K562 (cell line): ENCODE results near the gene ARHGEF12. TPM values are rescaled to one million over a fixed set of nuclear protein-coding genes. Genes with fewer than 3 reads are reported as not detected.

Experiments used
- ATAC-seq: fragments of 200-7000 bp; cut with Tn5 transposase; 3 replicates; pipeline ENCODE4 v1.9.1; 2020; ENCODE audit warnings: moderate library complexity
- BruUV-seq: library from RNA; stranded (reverse); fragments of 400-500 nt; replicated peaks from 2 replicates; lab custom pipeline; 2021; lab: Mats Ljungman, UMichigan
- CTCF ChIA-PET: fragments of 300-600 bp; formaldehyde crosslinking; extraction: SDS; loops from one replicate; lab custom pipeline; 2021; ENCODE audit warnings: low intra/inter-chr PET ratio; lab: Yijun Ruan, JAX
- POLR2A ChIA-PET: fragments of 300-600, 350-650 bp; sonication (Branson Sonifier 250); formaldehyde crosslinking; extraction: SDS; loops from one replicate; lab custom pipeline; 2021; ENCODE audit warnings: antibody characterized with exemption, inconsistent platforms; lab: Yijun Ruan, JAX
- DNase-seq, 4 experiments: peaks; one replicate each; pipeline versions ENCODE4 v3.0.0 to v3.0.0-alpha.2; 2011 to 2018; ENCODE audit warnings: low spot score in 3 of 4, mixed read lengths in 3 of 4; ENCODE audit errors: extremely low read depth in 1 of 4
- FAIRE-seq: peaks from 2 replicates; lab custom pipeline; 2011; peaks lifted over from hg19 to GRCh38; lab: Jason Lieb, UNC
- H2AFZ ChIP-seq: 2 replicates; pipeline ENCODE4 v1.6.0; 2011; ENCODE audit warnings: low read depth, low read length, control low read depth, inconsistent platforms
- H3K27ac ChIP-seq: fragments of 200-600 bp; 3 replicates; pipeline ENCODE4 v1.8.0; 2011; ENCODE audit warnings: low read depth, mild to moderate bottlenecking, control low read depth, inconsistent platforms, low read length, moderate library complexity, mixed read lengths; ENCODE audit errors: extremely low read depth
- H3K27me3 ChIP-seq, 2 experiments: fragments of 300-600 bp in 1 of 2; 2 replicates in 1 of 2; 3 replicates in 1 of 2; pipeline versions ENCODE4 v1.6.0 to v1.8.0; 2011; ENCODE audit warnings: inconsistent platforms in 2 of 2, low read length in 2 of 2, mild to moderate bottlenecking in 1 of 2, mixed read lengths in 1 of 2, moderate library complexity in 1 of 2; ENCODE audit not compliant: control insufficient read depth in 2 of 2, insufficient read depth in 2 of 2
- H3K36me3 ChIP-seq: fragments of 300-600 bp; 3 replicates; pipeline ENCODE4 v1.8.0; 2011; ENCODE audit warnings: mild to moderate bottlenecking, low read length, inconsistent platforms; ENCODE audit not compliant: control insufficient read depth, insufficient read depth
- H3K4me1 ChIP-seq, 2 experiments: fragments of 200-600 bp in 1 of 2; replicated peaks in 1 of 2; 2 replicates in 1 of 2; 3 replicates in 1 of 2; pipeline versions ENCODE4 v1.5.1 to v1.8.0; 2011; ENCODE audit warnings: inconsistent platforms in 2 of 2, low read length in 2 of 2, mild to moderate bottlenecking in 1 of 2, mixed read lengths in 1 of 2, moderate library complexity in 1 of 2; ENCODE audit not compliant: control insufficient read depth in 2 of 2, insufficient read depth in 2 of 2
- H3K4me2 ChIP-seq: 2 replicates; pipeline ENCODE4 v1.6.1; 2011; ENCODE audit warnings: low read length, control low read depth, inconsistent platforms, mixed read lengths; ENCODE audit not compliant: insufficient read depth
- H3K4me3 ChIP-seq: fragments of 200-600 bp; sonication (generic), shearing (Covaris generic); 2 replicates; pipeline ENCODE4 v1.5.1; 2016; ENCODE audit warnings: control low read depth, inconsistent platforms
- H3K79me2 ChIP-seq: fragments of 200-600 bp; 3 replicates; pipeline ENCODE4 v1.8.0; 2011; ENCODE audit warnings: low read length, inconsistent platforms; ENCODE audit not compliant: control insufficient read depth, insufficient read depth
- H3K9ac ChIP-seq, 2 experiments: 2 replicates each; pipeline versions ENCODE4 v1.6.0 to v1.6.1; 2011; ENCODE audit warnings: low read depth in 2 of 2, low read length in 2 of 2, control low read depth in 1 of 2, inconsistent platforms in 1 of 2, mild to moderate bottlenecking in 1 of 2, mixed read lengths in 1 of 2; ENCODE audit not compliant: insufficient read depth in 1 of 2
- H3K9me1 ChIP-seq: one replicate; pipeline ENCODE4 v1.6.0; 2011; ENCODE audit warnings: inconsistent platforms, mild to moderate bottlenecking, low read length, moderate library complexity; ENCODE audit not compliant: control insufficient read depth, insufficient read depth
- H3K9me3 ChIP-seq: replicated peaks from 2 replicates; pipeline ENCODE4 v1.5.1; 2011; ENCODE audit warnings: low read depth, low read length, inconsistent platforms; ENCODE audit not compliant: control insufficient read depth, insufficient read depth
- H4K20me1 ChIP-seq: replicated peaks from 2 replicates; pipeline ENCODE4 v1.6.1; 2011; ENCODE audit warnings: low read length, inconsistent platforms, mixed read lengths; ENCODE audit not compliant: control insufficient read depth, insufficient read depth
- CHD1 ChIP-seq: fragments of 200-600 bp; sonication (generic); IDR thresholded peaks from one replicate; pipeline ENCODE4 v1.6.1; 2012; ENCODE audit warnings: mild to moderate bottlenecking, moderate library complexity, low read length, inconsistent platforms
- DACH1 ChIP-seq: fragments of 450-650 bp; IDR thresholded peaks from 2 replicates; pipeline ENCODE4 v1.6.1; 2018; ENCODE audit not compliant: partially characterized antibody
- ELF2 ChIP-seq: fragments of 250-450 bp; sonication (Bioruptor Pico); IDR thresholded peaks from 2 replicates; pipeline ENCODE4 v1.5.0; 2021; ENCODE audit warnings: mild to moderate bottlenecking
- NFIC ChIP-seq: fragments of 450-650 bp; IDR thresholded peaks from 2 replicates; pipeline ENCODE4 v1.6.1; 2017; ENCODE audit warnings: mild to moderate bottlenecking, inconsistent platforms
- PHTF2 ChIP-seq: fragments of 250-450 bp; sonication (Bioruptor Pico); IDR thresholded peaks from 2 replicates; pipeline ENCODE4 v1.5.0; 2021; ENCODE audit warnings: mild to moderate bottlenecking
- SREBF2 ChIP-seq: sonication (generic); formaldehyde crosslinking; IDR thresholded peaks from 2 replicates; pipeline ENCODE4 v1.4.0; 2020; ENCODE audit warnings: mild to moderate bottlenecking, missing genetic modification reagents
- ZNF146 ChIP-seq: IDR thresholded peaks from one replicate; pipeline ENCODE4 v1.6.1; 2018; ENCODE audit warnings: missing compliant biosample characterization; ENCODE audit not compliant: unreplicated experiment
- ZNF584 ChIP-seq: fragments of 200-800 bp; sonication (Bioruptor generic); IDR thresholded peaks from 2 replicates; pipeline ENCODE4 v1.6.1; 2016; ENCODE audit warnings: low read depth, mild to moderate bottlenecking, missing genetic modification characterization, missing compliant biosample characterization
- WGBS: fragments of 100-300 bp; shearing (Covaris generic); methylation state at CpG from one replicate; pipeline ENCODE4 v1.1.6; 2016; ENCODE audit warnings: low coverage, mixed read lengths; ENCODE audit not compliant: insufficient coverage; ENCODE audit errors: missing lambda C conversion rate; 5-methylcytosine and 5-hydroxymethylcytosine counted together
- in situ Hi-C: fragments of 300-500 bp; cut with MboI; formaldehyde crosslinking; loops from 4 replicates; pipeline ENCODE4 v1.15.0; 2018; ENCODE audit warnings: inconsistent platforms, mixed read lengths
- intact Hi-C: fragments of 100-400 bp; cut with micrococcal nuclease; formaldehyde crosslinking; loops from 2 replicates; pipeline ENCODE4 v1.14.2; 2022
- polyA plus RNA-seq, 8 experiments: library from polyadenylated mRNA; depleted of rRNA in 4 of 8; stranded (reverse) in 5 of 8; unstranded in 3 of 8; fragments of >200 nt; fragmentation: Nextera tagmentation in 2 of 8; fragmentation: Illumina TruSeq in 1 of 8; extraction: Ambion mirVana in 2 of 8; extraction: Trizol in 1 of 8; gene quantifications; 2 replicates each; pipeline versions ENCODE4 v1.2.1 to v1.2.3, GENCODE V29; 2011 to 2014; ENCODE audit warnings: inconsistent platforms in 1 of 8, missing spikeins in 1 of 8
- total RNA-seq, 7 experiments: library from RNA; depleted of rRNA in 6 of 7; stranded (reverse); fragments of >200 nt in 6 of 7; fragmentation: Illumina TruSeq in 2 of 7; extraction: Trizol in 2 of 7; gene quantifications; 2 replicates each; pipeline versions ENCODE4 v1.2.1 to v1.2.3, GENCODE V29; 2011 to 2021; ENCODE audit warnings: low replicate concordance in 1 of 7
- TF ChIP-seq, protein P1 (sequence below): fragments of 450-650 bp; formaldehyde crosslinking; IDR thresholded peaks from 2 replicates; pipeline ENCODE4 v1.4.0; 2020; ENCODE audit warnings: mild to moderate bottlenecking, moderate library complexity

Gene ARHGEF12
- total and polyA plus RNA-seq, 9 of the 15 experiments (the other 6 are each of a cell fraction or from before 2014, with no cell fraction given): 3.5 to 51.7 (median 29.5) TPM

DNA sequence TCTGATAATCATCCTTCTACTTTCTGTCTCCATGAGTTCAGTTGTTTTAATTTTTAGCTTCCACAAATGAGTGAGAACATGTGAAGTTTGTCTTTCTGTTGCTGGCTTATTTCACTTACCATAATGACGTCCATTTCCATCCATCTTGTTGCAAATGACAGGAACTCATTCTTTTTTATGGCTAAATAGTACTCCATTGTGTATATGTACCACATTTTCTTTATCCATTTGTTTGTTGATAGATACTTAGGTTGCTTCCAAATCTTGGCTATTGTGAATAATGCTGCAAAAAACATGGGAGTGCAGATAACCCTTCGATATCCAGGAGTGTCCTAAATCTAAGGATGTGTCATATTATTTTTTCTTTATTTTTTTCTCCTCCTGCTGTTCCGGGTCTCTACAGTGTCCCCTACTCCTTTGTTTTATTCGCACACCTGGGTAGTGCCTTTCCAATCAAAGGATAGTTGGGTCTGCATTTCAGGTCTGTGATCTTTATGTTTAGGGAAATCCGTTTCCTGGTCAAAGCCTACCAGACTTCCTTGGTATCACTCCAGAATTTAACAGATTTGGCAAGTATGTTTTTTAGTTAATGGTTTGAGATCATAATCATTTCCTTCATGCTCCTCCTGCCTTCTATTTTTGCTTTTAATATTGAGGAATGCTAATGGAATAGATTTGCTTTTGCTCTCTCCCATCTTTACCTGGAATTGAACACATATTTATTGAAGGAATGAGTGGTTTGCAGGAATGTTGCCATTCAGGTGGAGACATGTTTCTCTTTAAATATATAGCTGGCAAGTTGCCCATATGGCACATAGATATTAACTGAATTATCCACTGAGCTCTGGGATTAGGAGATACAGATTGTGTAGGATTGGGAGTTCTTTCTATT is 53.7 kb downstream of the ARHGEF12 start:
- peaks cover 83% of the 10 kb centered on the region for H3K79me2 ChIP-seq
- H3K9me3 ChIP-seq: no peaks in the 10 kb centered on the region
- H3K9me1 ChIP-seq: no peaks in the 10 kb centered on the region
- 0 out of 2 replicates have a peak, but pooled peaks cover 4% of the 10 kb centered on the region for H4K20me1 ChIP-seq
- 87% methylated on average over 5 of the region's 5 CpGs for WGBS
- in situ Hi-C loops (no loop called here), intact Hi-C loops (loop anchor here (5.0 kb wide), 1 partner anchor 53 kb away; the partner anchor contains the start of gene ARHGEF12)
- no peaks in the 10 kb centered on the region for H3K4me1 ChIP-seq
- no peak overlapping the region for H3K9ac ChIP-seq
- TF ChIP-seq NFIC: peak; percentile 51
- TF ChIP-seq ZNF146 (CRISPR knock-in tag): peak; percentile 44
- TF ChIP-seq DACH1: no peak
- H3K27me3 ChIP-seq: no peaks in the 10 kb centered on the region
- ATAC-seq (no peak), FAIRE-seq (no peak), DNase-seq (no peak)
- no peak overlapping the region for H3K27ac ChIP-seq
- ChIA-PET POLR2A (interaction anchor here (1.2 to 2.4 kb wide), 2 partner anchors 10 to 14 kb away, joined by 3 to 7 read pairs; no protein-coding TSS in a partner anchor), CTCF (no interaction called here)
- no TSS peak for BruUV-seq
- H3K4me2 ChIP-seq: no peak overlapping the region
- no peak overlapping the region for H3K4me3 ChIP-seq
- H3K36me3 ChIP-seq: no peaks in the 10 kb centered on the region
- no peak overlapping the region for H2AFZ ChIP-seq

DNA sequence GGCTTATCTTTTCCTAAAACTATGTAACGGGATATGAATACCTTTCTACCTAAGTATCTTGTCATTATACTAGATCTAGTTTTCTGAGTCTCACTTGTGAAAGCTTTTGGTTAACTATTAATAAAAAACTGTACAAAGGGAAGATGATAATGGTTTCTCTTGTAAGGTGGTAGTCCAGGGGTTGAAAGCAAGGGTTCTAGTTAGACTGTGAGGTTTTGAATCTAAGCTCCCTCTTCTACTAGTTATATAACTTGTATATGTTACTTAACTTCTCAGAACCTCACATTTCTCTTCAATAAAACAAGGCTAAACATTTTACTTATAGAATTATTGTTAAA is 54.3 kb downstream of the ARHGEF12 start:
- POLR2A ChIA-PET: interaction anchor here (0.6 to 2.4 kb wide), 3 partner anchors 10 to 13 kb away, joined by 3 to 7 read pairs (median 3); no protein-coding TSS in a partner anchor
- Histone ChIP-seq H3K4me2 (no peak overlapping the region), H3K9me1 (no peaks in the 10 kb centered on the region), H3K79me2 (peaks cover 77% of the 10 kb centered on the region), H4K20me1 (0 out of 2 replicates have a peak, but pooled peaks cover 2% of the 10 kb centered on the region), H2AFZ (no peak overlapping the region), H3K36me3 (no peaks in the 10 kb centered on the region), H3K4me1 (no peaks in the 10 kb centered on the region), H3K27ac (no peak overlapping the region), H3K9me3 (no peaks in the 10 kb centered on the region), H3K4me3 (no peak overlapping the region), H3K27me3 (no peaks in the 10 kb centered on the region), H3K9ac (no peak overlapping the region)
- intact Hi-C loops (no loop called here), in situ Hi-C loops (no loop called here)
- ATAC-seq: no peak
- no TSS peak for BruUV-seq
- DNase-seq: no peak
- no peak for FAIRE-seq
- WGBS: 73% methylated on average over 1 of the region's 1 CpG
- CTCF ChIA-PET: no interaction called here
- TF ChIP-seq, protein P1, sequence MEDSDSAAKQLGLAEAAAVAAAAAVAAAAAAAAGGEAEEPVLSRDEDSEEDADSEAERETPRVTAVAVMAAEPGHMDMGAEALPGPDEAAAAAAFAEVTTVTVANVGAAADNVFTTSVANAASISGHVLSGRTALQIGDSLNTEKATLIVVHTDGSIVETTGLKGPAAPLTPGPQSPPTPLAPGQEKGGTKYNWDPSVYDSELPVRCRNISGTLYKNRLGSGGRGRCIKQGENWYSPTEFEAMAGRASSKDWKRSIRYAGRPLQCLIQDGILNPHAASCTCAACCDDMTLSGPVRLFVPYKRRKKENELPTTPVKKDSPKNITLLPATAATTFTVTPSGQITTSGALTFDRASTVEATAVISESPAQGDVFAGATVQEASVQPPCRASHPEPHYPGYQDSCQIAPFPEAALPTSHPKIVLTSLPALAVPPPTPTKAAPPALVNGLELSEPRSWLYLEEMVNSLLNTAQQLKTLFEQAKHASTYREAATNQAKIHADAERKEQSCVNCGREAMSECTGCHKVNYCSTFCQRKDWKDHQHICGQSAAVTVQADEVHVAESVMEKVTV (CRISPR knock-in tag): no peak
- no peak for TF ChIP-seq ELF2 (CRISPR knock-in tag)
- TF ChIP-seq CHD1: no peak
- TF ChIP-seq SREBF2 (CRISPR knock-in tag): no peak
- no peak for TF ChIP-seq ZNF584 (CRISPR knock-in tag)
- TF ChIP-seq PHTF2 (CRISPR knock-in tag): no peak
